ENCODE measurements around the gene SUSD3.

- TF ChIP-seq POLR2A (IDR thresholded peaks at IDR 0.05; ENCODE audit: low read depth, low read length): no peak
- TF ChIP-seq POLR2AphosphoS5 (IDR thresholded peaks at IDR 0.05; ENCODE audit: low read depth, low read length): no peak
- no peak for TF ChIP-seq TAF1 (IDR thresholded peaks at IDR 0.05; ENCODE audit: low read depth, low read length)
- no peak for TF ChIP-seq SPI1 (IDR thresholded peaks at IDR 0.05; ENCODE audit: low read depth, low read length)
- TF ChIP-seq PAX5 (IDR thresholded peaks at IDR 0.05; ENCODE audit: insufficient read depth, low read length, severe bottlenecking): no peak
These were observed at the start of gene SUSD3 for GRCh38 chr9:93058355-93059010.

Measured in GM12891 (cell line).